IPS-NIHi7 (cell line): ENCODE measurements around the gene CDK13.
A peak's percentile ranks its signal among the peaks of the same experiment; 100 is the strongest.
"Not testable (repeated sequence)": the region's sequence is repeated elsewhere in the genome, so short reads cannot be mapped to it uniquely, and the experiment has no call there.

Experiments
- DNase-seq: peaks from one replicate; pipeline ENCODE4 v3.0.0; 2012; ENCODE audit warnings: mixed read lengths; ENCODE audit errors: extremely low spot score

CDK13 gene

DNA sequence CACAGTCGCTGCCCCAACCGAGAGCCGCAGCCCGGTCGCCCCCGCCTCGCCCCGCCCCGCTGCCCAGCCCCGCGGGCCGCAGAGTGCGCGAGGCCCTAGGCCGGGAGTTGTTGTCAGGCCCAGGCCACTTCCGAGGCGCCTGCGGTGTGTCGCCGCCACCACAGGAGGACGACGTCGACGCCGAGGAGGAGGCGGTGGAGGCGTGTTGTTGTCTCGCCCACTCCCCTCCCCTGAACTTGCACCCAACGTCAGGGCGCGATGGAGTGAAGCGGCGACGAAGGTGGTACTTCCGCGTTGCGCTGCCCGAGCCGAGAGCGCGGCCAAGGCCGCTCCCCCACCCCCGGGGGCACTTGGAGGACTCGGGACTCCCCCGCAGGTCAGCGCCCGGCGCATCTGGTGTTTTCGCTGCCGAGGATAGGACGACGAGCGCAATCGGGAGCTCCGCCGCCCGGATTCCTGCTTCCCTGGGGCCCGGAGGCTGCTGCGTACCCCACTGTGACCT lies at the start of gene CDK13:
Gene CDK13 (plus strand): TSS at position 286 of the 502 bp plus-strand sequence. CDS start 386 bp downstream, outside the sequence.
- DNase-seq = peak; percentile 70

GRCh38 chr7:39904077-39904486 lies 46.0 kb upstream of the CDK13 start:
- no peak for DNase-seq

DNA sequence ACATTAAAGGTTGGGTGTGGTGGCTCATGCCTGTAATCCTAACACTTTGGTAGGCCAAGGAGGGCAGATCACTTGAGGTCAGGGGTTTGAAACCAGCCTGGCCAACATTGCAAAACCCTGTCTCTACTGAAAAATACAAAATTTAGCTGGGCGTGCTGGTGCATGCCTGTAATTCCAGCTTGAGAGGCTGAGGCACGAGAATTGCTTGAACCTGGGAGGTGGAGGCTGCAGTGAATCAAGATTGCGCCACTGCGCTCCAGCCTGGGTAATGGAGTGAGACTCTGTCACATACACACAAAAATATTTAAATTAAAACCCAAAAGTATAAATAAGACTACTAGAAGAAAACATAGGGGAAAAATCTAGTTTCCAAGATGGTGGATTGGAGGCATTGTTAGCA lies 41.9 kb upstream of the CDK13 start:
- no peak for DNase-seq

- no peak for DNase-seq
Observed at GRCh38 chr7:39908973-39909372, 41.1 kb upstream of the CDK13 start.

- no peak for DNase-seq
Observed at GRCh38 chr7:39909526-39909925, 40.5 kb upstream of the CDK13 start.

DNA sequence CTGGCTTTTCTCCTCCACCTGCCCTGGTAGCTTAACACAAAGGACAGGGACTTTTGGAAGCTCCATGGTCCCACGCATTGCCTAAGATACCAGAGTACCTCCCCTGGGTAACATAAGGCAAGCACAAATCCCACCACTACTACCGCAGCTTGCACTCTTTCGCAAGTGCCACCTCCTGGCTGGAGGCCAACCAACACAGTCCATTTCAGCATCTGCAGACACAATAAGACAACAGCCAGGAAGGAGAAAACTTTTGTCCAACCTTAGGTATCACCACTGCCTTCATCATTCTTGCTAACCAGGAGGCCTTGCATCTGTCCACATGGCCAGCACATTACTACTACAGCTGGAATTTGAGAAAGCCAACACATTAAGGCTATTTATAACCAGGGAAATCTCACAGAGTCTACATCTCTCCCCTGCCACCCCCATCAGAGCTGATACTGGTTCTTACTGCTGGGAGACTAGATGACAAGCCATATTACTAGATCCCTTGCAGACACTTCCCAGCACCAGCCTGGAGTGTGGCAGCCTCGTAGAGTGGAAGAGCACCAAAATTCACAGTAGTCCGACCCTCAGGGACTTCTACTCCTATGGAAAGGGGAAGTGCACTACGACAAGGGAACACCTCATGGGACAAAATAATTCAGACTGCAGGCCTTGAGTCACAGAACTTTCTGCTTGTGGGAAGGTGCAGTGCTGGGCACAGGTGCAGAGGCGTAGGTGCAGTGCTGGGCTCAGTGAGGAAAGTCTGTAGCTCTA lies 39.8 kb upstream of the CDK13 start:
- no peak for DNase-seq

DNA sequence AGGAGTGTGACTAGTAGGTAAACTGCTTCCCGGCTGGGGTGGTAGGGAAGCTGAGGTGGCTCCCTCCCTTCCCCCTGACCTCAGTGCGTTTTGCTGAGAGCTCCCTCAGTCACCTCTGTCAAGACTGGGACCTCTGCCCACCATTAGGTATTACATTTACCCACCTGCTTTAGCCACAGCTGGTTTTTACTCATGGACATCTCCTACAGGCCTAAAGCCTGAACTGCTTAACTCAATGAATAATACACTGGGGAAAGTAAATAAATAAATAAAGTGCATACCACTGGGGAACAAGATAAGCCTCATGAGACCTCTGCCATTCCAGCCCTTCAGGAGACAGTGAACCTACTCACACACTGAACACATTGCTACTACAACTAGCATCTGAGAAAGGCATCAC lies 38.9 kb upstream of the CDK13 start:
- no peak for DNase-seq

DNA sequence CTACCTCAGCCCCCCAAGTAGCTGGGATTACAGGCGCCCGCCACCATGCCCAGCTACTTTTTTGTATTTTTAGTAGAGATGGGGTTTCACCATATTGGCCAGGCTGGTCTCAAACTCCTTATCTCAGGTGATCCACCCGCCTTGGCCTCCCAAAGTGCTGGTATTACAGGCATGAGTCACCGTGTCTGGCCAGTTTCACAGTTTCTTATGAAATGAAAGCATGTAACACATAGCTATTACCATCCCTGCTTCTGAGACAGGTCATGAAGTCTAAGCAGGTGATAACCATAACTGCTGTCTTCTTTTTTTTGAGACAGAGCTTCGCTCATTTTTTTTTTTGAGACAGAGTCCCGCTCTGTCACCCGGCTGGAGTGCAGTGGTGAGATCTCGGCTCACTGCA lies 34.2 kb upstream of the CDK13 start:
- DNase-seq = not testable (repeated sequence)

- DNase-seq = no peak
Observed at GRCh38 chr7:39919646-39920045, 30.4 kb upstream of the CDK13 start.

DNA sequence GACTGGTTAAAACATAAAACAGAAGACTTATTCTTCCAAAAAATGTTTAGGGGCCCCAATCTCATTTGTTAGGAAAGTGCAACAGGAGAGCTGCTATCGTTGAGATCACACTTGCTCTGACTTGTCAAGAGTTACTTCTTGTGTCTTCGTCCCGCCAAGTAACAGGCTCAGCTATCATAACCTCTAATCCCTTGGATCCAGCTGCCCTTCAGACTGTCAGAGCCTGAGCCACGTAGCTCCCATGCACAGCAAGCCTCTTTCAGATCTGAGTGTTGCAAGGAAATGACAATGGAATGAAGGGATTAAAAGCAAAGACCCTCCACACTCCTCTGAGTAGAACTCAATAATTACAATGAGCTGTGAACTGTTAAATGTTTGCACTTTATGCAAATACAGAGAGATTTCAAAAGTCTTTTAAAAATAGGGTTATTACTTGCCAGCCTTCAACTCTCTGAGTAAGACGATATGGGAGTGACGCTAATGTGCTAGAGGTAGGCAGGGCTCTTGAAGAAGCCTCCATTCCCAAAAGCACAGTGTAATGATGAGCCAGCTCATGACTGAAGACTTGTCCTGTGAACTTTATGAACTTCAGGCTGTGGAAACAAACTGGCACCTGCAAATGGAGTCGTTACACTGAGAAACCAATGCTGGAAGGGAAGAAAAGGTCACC lies 28.4 kb upstream of the CDK13 start:
- no peak for DNase-seq

GRCh38 chr7:39922580-39922979 lies 27.5 kb upstream of the CDK13 start:
- DNase-seq = no peak

GRCh38 chr7:39923091-39923490 lies 27.0 kb upstream of the CDK13 start:
- no peak for DNase-seq

GRCh38 chr7:39924122-39924521 lies 25.9 kb upstream of the CDK13 start:
- no peak for DNase-seq

GRCh38 chr7:39926111-39926510 lies 23.9 kb upstream of the CDK13 start:
- DNase-seq = no peak

- no peak for DNase-seq
Observed at GRCh38 chr7:39927018-39927417, 23.0 kb upstream of the CDK13 start.

DNA sequence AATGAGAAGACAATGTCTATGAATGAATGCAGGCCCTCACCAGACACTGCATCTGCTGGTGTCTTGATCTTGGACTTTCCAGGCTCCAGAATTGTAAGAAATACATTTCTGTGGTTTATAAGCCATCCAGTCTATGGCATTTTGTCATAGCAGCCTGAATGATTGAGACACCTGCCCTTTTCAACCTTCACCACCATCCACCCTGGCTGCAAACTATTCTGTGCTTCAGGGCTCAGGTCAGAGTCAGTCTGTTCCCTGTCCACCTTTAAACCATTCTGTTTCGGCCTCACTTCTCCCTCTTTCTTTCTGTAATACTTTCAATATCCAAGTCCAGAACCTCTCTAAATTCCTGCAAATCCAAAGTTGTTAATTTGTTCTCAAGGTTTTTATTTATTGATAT lies 15.9 kb upstream of the CDK13 start:
- DNase-seq = no peak

- no peak for DNase-seq
Observed at GRCh38 chr7:39936761-39937160, 13.3 kb upstream of the CDK13 start.

DNA sequence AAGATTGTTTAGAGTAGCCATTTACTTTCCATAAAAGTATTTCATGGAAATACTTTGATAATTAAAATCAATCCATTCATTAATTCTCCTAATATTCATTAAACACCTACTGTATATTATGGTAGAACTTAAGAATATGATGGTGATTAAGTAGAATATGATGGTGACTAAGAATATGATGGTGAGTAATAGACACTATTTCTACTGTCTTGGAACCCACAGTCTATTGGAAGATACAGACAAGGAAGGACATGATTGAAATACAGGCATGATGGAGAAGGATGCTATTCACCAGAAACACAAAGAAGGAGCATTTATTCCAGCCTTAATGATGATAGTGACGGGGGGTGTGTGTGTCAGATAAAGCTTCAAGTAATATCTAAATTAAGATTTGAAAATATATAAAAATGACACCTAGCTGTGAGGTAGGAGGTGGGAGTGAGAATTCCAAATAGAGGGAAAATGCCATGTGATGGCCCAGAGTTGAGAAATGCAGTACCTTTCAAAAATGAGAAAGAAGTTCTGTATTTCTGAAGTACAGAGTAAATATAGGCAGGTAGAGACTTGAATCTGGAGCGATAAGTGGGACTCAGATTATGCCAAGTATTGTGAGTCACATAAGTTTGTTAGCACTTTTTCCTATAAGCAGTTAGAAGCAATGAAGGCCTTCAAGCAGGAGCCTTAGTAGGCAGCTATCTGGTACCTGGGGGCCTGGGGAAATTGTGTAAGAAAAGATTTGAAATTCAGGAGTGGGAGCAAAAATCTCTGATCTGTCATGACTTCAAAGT lies 12.5 kb upstream of the CDK13 start:
- DNase-seq = no peak

DNA sequence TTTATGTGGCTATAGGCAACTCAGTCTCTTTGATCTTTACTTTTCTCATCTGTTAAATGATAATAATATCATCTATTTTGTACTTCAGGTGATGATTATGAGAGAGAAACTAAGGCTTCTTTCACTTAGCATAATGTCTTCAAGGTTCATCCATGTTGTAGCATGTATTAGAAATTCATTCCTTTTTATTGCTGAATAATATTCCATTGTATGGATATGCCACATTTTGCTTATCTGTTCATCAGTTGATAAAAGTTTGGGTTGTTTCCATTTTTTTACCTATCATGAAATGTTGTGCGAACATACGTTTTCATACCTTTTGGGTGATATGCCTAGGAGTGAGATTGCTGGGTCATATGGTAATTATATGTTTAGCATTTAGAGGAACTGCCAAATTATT lies 7.2 kb upstream of the CDK13 start:
- no peak for DNase-seq

- DNase-seq = peak; percentile 31
Observed at GRCh38 chr7:39946693-39947092, 3.4 kb upstream of the CDK13 start.

DNA sequence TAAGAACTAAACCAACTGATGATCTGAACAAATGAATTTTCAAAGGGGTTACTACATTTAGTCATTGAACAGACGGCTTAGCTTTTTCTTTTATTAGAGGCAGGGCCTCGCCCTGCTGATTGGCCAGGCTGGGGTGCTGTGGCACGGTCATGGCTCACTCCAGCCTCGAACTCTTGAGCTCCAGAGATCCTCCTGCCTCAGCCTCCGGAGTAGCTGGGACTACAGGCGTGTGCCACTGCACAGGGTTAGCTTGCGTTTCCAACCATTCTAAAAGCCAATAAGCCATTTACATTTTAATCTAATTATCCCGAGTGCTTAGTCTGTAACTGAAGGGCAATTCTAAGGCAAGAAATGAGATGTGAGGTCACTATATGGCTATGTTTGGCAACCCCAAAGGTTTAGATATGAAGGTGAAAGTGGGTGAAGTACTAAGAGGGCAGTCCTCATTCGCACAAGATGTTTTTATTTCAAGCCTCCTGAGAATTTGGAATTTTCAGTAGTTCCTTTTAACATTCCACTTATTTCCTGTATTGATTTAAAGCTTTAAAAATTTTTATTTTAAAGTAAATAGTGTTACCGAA lies 1.6 kb upstream of the CDK13 start:
- DNase-seq = no peak
